ENCODE results near the gene TRIO.

The TRIO gene

DNA sequence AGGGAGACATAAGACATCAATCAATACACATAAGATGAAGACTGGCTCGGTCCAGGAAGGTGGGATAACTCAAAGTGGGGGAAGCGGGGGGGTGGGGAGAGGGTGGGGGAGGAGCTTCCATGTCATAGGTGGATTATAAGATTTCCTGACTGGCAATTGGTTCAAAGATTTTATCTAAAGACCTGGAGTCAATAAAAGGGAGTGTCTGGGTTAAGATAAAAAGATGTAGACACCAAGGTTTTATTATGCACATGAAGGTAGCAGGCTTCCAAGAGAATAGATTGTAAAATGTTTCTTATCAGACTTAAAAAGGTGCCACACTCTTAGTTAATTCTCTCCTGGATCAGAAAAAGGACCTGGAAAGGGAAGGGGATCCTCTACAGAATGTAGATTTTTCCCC lies 412.9 kb downstream of the TRIO start:
- TF ChIP-seq, protein P1, sequence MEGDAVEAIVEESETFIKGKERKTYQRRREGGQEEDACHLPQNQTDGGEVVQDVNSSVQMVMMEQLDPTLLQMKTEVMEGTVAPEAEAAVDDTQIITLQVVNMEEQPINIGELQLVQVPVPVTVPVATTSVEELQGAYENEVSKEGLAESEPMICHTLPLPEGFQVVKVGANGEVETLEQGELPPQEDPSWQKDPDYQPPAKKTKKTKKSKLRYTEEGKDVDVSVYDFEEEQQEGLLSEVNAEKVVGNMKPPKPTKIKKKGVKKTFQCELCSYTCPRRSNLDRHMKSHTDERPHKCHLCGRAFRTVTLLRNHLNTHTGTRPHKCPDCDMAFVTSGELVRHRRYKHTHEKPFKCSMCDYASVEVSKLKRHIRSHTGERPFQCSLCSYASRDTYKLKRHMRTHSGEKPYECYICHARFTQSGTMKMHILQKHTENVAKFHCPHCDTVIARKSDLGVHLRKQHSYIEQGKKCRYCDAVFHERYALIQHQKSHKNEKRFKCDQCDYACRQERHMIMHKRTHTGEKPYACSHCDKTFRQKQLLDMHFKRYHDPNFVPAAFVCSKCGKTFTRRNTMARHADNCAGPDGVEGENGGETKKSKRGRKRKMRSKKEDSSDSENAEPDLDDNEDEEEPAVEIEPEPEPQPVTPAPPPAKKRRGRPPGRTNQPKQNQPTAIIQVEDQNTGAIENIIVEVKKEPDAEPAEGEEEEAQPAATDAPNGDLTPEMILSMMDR (IDR thresholded peaks at IDR 0.05; ENCODE audit: insufficient read depth, low read length, poor library complexity, severe bottlenecking), result no peak
- no peaks in the 10 kb centered on the region for H3K36me3 ChIP-seq (ENCODE audit: control insufficient read depth, insufficient read depth, low read length)
- DNase-seq (ENCODE audit: extremely low read depth, insufficient read length), result no peak
- H3K4me3 ChIP-seq (replicated peaks; ENCODE audit: low read depth, low read length), result no peak overlapping the region
- no peaks in the 10 kb centered on the region; the same call in 1 of the 2 replicates for H3K27me3 ChIP-seq (replicated peaks; ENCODE audit: control insufficient read depth, insufficient read depth, low read length)

- TF ChIP-seq, protein P1 (IDR thresholded peaks at IDR 0.05; ENCODE audit: insufficient read depth, low read length, poor library complexity, severe bottlenecking), result no peak
- Histone ChIP-seq H3K27me3 (replicated peaks; ENCODE audit: control insufficient read depth, insufficient read depth, low read length) (no peaks in the 10 kb centered on the region; the same call in 1 of the 2 replicates), H3K4me3 (replicated peaks; ENCODE audit: low read depth, low read length) (no peak overlapping the region), H3K36me3 (ENCODE audit: control insufficient read depth, insufficient read depth, low read length) (no peaks in the 10 kb centered on the region)
- DNase-seq (ENCODE audit: extremely low read depth, insufficient read length), result no peak
Observed at GRCh38 chr5:14557203-14557770, 414.1 kb downstream of the TRIO start.

DNA sequence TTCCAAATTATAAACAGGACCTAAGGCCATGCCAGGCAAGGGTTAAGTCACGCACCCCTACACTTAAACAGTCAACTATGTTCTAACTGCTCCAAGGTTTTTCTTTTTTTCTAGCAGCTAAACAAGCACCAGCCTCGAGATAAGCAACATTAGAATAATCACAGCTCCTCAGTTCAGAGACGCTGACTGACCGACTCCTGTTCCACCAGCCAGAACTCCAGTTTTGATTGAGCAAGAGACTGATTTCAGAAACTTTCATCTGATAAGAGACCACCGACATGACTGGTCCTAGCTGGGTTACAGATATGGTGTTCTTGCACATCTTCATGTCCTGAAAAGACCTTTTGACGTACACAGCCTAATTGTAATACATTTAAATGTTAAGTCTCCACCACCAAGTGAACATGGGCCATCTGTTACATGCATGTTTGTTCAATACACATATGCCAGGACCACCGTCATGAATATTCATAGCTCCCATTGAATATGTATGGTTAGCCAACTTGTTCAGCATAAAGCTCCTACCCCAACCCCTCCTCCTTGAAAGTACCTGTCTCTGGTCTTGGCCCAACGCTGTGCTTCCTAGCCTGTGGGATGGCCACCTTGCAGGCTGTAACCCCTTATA lies 414.8 kb downstream of the TRIO start:
- no peak for DNase-seq (ENCODE audit: extremely low read depth, insufficient read length)

More for the DNA sequence above, 414.8 kb downstream of the TRIO start:
- Histone ChIP-seq H3K4me3 (replicated peaks; ENCODE audit: low read depth, low read length) (no peak overlapping the region), H3K36me3 (ENCODE audit: control insufficient read depth, insufficient read depth, low read length) (no peaks in the 10 kb centered on the region), H3K27me3 (replicated peaks; ENCODE audit: control insufficient read depth, insufficient read depth, low read length) (no peaks in the 10 kb centered on the region; the same call in 1 of the 2 replicates)
- TF ChIP-seq, protein P1 (IDR thresholded peaks at IDR 0.05; ENCODE audit: insufficient read depth, low read length, poor library complexity, severe bottlenecking), result no peak
